ENCODE measurements around the gene MYBPC2. TPM values are rescaled to one million over a fixed set of nuclear protein-coding genes. Genes with fewer than 3 reads are reported as not detected.
A peak's percentile ranks its signal among the peaks of the same experiment; 100 is the strongest.

Gene MYBPC2
- total and polyA plus RNA-seq, 9 of the 15 experiments (the other 6 are each of a cell fraction or from before 2014, with no cell fraction given) = 0.01 to 0.14 (median 0.04) TPM; not detected in 6

DNA sequence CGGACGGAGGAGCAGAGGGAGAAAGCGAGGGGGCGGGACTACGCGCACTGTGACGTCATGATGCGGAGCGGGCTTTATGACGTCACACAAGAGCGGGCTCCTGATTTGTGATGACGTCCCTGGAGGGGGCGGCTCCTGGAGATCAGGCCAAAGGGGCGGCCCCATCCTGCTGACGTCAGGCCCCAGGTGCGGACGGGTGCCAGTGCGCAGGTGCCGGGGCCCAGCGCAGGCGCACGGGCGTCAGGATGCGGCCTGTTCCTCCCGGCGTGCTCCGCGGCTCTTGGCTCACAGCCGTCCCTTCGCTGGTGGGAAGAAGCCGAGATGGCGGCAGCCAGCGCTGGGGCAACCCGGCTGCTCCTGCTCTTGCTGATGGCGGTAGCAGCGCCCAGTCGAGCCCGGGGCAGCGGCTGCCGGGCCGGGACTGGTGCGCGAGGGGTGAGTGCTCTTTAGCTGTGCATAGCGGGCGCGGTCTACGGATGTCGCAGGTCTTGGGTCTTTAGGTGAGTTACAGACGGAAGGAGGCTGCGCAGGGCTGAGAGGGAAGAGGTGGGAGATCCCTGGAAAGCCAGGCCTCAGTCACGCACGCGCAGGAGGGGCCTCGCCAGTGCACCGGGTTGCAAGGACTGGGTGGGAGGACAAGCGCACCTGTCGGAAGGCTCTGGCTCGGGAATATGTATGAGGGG is 43.7 kb downstream of the MYBPC2 start, which contains the start of the genes EMC10 and GARIN5A (continued):
- TF ChIP-seq, protein P1, sequence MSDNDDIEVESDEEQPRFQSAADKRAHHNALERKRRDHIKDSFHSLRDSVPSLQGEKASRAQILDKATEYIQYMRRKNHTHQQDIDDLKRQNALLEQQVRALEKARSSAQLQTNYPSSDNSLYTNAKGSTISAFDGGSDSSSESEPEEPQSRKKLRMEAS (CRISPR knock-in tag; IDR thresholded peaks at IDR 0.05) = peak; percentile 70
- peak; percentile 60 for TF ChIP-seq SAP30 (IDR thresholded peaks at IDR 0.05; ENCODE audit: borderline replicate concordance, insufficient read depth, low read depth, low read length, poor library complexity, severe bottlenecking)
- TF ChIP-seq RCOR1 (IDR thresholded peaks at IDR 0.05; ENCODE audit: borderline replicate concordance in 1 of 2, low read depth in 2 of 2, low read length in 2 of 2) = peak; percentile 56 to 97; a peak in 3 of 4 replicates
- TF ChIP-seq, protein P2, sequence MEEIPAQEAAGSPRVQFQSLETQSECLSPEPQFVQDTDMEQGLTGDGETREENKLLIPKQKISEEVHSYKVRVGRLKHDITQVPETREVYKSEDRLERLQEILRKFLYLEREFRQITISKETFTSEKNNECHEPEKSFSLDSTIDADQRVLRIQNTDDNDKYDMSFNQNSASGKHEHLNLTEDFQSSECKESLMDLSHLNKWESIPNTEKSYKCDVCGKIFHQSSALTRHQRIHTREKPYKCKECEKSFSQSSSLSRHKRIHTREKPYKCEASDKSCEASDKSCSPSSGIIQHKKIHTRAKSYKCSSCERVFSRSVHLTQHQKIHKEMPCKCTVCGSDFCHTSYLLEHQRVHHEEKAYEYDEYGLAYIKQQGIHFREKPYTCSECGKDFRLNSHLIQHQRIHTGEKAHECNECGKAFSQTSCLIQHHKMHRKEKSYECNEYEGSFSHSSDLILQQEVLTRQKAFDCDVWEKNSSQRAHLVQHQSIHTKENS (CRISPR knock-in tag; IDR thresholded peaks at IDR 0.05) = no peak
- peak; percentile 97 for TF ChIP-seq POLR2B (IDR thresholded peaks at IDR 0.05; ENCODE audit: low read depth, partially characterized antibody)
- TF ChIP-seq SREBF2 (CRISPR knock-in tag; IDR thresholded peaks at IDR 0.05) = no peak
- TF ChIP-seq ZNF696 (CRISPR knock-in tag; conservative IDR thresholded peaks at IDR 0.05) = no peak
- 0 out of 2 replicates have a peak, but pooled peaks have one; percentile 21 for TF ChIP-seq BRD4 (IDR thresholded peaks at IDR 0.05)
- TF ChIP-seq, protein P3, sequence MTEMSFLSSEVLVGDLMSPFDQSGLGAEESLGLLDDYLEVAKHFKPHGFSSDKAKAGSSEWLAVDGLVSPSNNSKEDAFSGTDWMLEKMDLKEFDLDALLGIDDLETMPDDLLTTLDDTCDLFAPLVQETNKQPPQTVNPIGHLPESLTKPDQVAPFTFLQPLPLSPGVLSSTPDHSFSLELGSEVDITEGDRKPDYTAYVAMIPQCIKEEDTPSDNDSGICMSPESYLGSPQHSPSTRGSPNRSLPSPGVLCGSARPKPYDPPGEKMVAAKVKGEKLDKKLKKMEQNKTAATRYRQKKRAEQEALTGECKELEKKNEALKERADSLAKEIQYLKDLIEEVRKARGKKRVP (CRISPR knock-in tag; IDR thresholded peaks at IDR 0.05) = no peak; the same call in 1 of the 2 replicates
- TF ChIP-seq HNRNPH1 (optimal IDR thresholded peaks at IDR 0.05; ENCODE audit: low read depth, low read length) = no peak
- TF ChIP-seq CREB1 (IDR thresholded peaks at IDR 0.05) = peak; percentile 100
- peak; percentile 100 for TF ChIP-seq CREB1 (CRISPR knock-in tag; IDR thresholded peaks at IDR 0.05)
- TF ChIP-seq KDM5B (IDR thresholded peaks at IDR 0.05; ENCODE audit: insufficient replicate concordance, low read depth, low read length) = peak; percentile 95
- TF ChIP-seq CCAR2 (IDR thresholded peaks at IDR 0.05; ENCODE audit: low read depth, low read length) = no peak
- TF ChIP-seq GATA2 (CRISPR knock-in tag; IDR thresholded peaks at IDR 0.05) = no peak
- TF ChIP-seq, protein P4, sequence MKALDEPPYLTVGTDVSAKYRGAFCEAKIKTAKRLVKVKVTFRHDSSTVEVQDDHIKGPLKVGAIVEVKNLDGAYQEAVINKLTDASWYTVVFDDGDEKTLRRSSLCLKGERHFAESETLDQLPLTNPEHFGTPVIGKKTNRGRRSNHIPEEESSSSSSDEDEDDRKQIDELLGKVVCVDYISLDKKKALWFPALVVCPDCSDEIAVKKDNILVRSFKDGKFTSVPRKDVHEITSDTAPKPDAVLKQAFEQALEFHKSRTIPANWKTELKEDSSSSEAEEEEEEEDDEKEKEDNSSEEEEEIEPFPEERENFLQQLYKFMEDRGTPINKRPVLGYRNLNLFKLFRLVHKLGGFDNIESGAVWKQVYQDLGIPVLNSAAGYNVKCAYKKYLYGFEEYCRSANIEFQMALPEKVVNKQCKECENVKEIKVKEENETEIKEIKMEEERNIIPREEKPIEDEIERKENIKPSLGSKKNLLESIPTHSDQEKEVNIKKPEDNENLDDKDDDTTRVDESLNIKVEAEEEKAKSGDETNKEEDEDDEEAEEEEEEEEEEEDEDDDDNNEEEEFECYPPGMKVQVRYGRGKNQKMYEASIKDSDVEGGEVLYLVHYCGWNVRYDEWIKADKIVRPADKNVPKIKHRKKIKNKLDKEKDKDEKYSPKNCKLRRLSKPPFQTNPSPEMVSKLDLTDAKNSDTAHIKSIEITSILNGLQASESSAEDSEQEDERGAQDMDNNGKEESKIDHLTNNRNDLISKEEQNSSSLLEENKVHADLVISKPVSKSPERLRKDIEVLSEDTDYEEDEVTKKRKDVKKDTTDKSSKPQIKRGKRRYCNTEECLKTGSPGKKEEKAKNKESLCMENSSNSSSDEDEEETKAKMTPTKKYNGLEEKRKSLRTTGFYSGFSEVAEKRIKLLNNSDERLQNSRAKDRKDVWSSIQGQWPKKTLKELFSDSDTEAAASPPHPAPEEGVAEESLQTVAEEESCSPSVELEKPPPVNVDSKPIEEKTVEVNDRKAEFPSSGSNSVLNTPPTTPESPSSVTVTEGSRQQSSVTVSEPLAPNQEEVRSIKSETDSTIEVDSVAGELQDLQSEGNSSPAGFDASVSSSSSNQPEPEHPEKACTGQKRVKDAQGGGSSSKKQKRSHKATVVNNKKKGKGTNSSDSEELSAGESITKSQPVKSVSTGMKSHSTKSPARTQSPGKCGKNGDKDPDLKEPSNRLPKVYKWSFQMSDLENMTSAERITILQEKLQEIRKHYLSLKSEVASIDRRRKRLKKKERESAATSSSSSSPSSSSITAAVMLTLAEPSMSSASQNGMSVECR (CRISPR knock-in tag; IDR thresholded peaks at IDR 0.05) = peak; percentile 81
- no peak for TF ChIP-seq ZNF79 (CRISPR knock-in tag; IDR thresholded peaks at IDR 0.05; ENCODE audit: low read depth)
- TF ChIP-seq ZNF253 (CRISPR knock-in tag; conservative IDR thresholded peaks at IDR 0.05) = no peak
- TF ChIP-seq ZNF263 (CRISPR knock-in tag; IDR thresholded peaks at IDR 0.05; ENCODE audit: borderline replicate concordance) = no peak; the same call in 1 of the 2 replicates
- TF ChIP-seq SP1 (CRISPR knock-in tag; IDR thresholded peaks at IDR 0.05) = peak; percentile 98

Data from K562 (cell line).